Left lung (tissue), 10 donors: ENCODE data around the gene LGALS1. TPM values are rescaled to one million over a fixed set of nuclear protein-coding genes. Genes with fewer than 3 reads are reported as not detected.
A peak's percentile ranks its signal among the peaks of the same experiment; 100 is the strongest.

Experiments
- ATAC-seq: fragments of 200-7000 bp; cut with Tn5 transposase; one replicate; pipeline ENCODE4 v1.9.1; 2020; ENCODE audit warnings: moderate library complexity
- DNase-seq, 4 donors: peaks; one replicate each; pipeline ENCODE4 v3.0.0-alpha.2; 2013 to 2020
- H3K27ac ChIP-seq, 2 donors: fragments of 200-600 bp; sonication (generic) in 1 of 2; one replicate each; pipeline versions ENCODE4 v1.5.0 to v1.8.0; 2020 to 2021
- H3K27me3 ChIP-seq, 2 donors: fragments of 200-600 bp; sonication (generic) in 1 of 2; one replicate each; pipeline versions ENCODE4 v1.5.0 to v1.8.0; 2020 to 2021
- H3K36me3 ChIP-seq, 2 donors: fragments of 200-600 bp; sonication (generic) in 1 of 2; one replicate each; pipeline versions ENCODE4 v1.5.0 to v1.8.0; 2020 to 2021
- H3K4me1 ChIP-seq, 2 donors: fragments of 200-600 bp; one replicate each; pipeline ENCODE4 v1.8.0; 2021
- H3K4me3 ChIP-seq, 2 donors: fragments of 200-600 bp; sonication (generic) in 1 of 2; one replicate each; pipeline versions ENCODE4 v1.5.0 to v1.8.0; 2020 to 2021; ENCODE audit warnings: mild to moderate bottlenecking in 1 of 2
- H3K9me3 ChIP-seq, 2 donors: fragments of 200-600 bp; sonication (generic) in 1 of 2; one replicate each; pipeline versions ENCODE4 v1.5.0 to v1.8.0; 2020 to 2021
- intact Hi-C, 2 donors: fragments of 100-400 bp; cut with DNase I; formaldehyde crosslinking; loops; one replicate each; pipeline versions ENCODE4 v1.11.2 to v1.14.2; 2022
- polyA plus RNA-seq, 6 donors: library from polyadenylated mRNA; unstranded; fragments of 120-200 nt; gene quantifications; one replicate each; pipeline ENCODE4 v1.2.1, GENCODE V29; 2013; ENCODE audit not compliant: insufficient read length in 6 of 6
- total RNA-seq, 2 donors: library from RNA; stranded (reverse); fragmentation: NEBNext Ultra II Directional; extraction: Animal tissue kit (Norgen Biotek cat#: 25700); gene quantifications; one replicate each; pipeline ENCODE4 v1.2.1, GENCODE V29; 2021
- TF ChIP-seq, protein P1 (sequence below), 2 donors: fragments of 200-600 bp; sonication (generic) in 1 of 2; IDR thresholded peaks; one replicate each; pipeline versions ENCODE4 v1.5.0 to v1.8.0; 2021; ENCODE audit warnings: antibody characterized with exemption in 2 of 2
- donor health status: DM: no; HTN: yes; CAD: no.
- donor health status: DM: no; HTN: no; CAD: no.

The LGALS1 gene
- total and polyA plus RNA-seq, 8 donors = 575 to 923 (median 750) TPM

DNA sequence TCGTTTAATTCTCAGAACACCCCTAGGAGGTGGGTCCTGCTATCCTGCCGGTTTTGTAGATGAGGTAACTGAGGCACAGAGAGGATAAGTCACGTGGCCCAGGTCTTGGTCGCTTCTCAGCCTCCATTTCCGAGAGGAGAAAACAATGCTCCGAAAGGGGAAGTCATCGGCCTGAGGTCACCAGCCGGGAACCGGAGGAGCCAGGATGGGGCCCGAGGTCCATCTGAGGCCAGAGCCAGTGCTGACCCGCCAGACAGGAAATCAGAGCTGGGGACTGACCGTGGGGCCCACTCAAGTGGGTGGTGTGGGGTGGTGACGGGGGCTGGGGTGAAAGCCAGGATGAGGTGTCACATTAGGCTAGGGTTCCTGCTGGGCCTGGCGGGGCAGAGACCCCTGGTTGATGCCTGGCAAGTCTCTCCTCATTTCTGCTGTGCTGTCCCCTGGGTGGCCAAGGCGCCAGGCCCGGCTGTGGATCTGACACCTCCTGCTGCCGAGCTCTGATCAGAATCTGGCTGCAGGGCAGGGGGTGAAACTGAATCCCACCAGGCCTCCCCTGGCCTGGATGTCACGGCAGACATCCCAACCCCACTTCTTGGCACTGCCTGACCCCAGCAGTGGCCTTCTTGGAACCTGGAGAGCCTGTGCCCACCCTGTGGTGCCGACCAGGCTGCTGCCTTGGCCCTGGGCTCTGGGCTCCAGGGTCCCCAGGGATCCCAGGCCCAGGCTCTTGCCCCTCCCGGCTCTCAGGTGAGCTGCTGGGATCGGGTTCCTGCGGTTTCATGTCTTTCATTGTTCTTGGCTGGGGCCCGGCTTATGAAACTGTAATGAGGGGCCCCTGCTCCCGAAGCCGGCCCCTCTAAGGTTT, 33.4 kb downstream of the LGALS1 start:
- no peak overlapping the region for H3K4me3 ChIP-seq
- DNase-seq (peak in 2 of 4 donors; percentile 58 to 86), ATAC-seq (peak; percentile 53)
- no peak overlapping the region for H3K27ac ChIP-seq
- no peaks in the 10 kb centered on the region for H3K27me3 ChIP-seq
- H3K36me3 ChIP-seq = no peaks in the 10 kb centered on the region
- peaks cover 0 to 18% of the 10 kb centered on the region in 2 donors for H3K4me1 ChIP-seq
- H3K9me3 ChIP-seq = no peaks in the 10 kb centered on the region
- intact Hi-C loops = no loop called here
- TF ChIP-seq, protein P1, sequence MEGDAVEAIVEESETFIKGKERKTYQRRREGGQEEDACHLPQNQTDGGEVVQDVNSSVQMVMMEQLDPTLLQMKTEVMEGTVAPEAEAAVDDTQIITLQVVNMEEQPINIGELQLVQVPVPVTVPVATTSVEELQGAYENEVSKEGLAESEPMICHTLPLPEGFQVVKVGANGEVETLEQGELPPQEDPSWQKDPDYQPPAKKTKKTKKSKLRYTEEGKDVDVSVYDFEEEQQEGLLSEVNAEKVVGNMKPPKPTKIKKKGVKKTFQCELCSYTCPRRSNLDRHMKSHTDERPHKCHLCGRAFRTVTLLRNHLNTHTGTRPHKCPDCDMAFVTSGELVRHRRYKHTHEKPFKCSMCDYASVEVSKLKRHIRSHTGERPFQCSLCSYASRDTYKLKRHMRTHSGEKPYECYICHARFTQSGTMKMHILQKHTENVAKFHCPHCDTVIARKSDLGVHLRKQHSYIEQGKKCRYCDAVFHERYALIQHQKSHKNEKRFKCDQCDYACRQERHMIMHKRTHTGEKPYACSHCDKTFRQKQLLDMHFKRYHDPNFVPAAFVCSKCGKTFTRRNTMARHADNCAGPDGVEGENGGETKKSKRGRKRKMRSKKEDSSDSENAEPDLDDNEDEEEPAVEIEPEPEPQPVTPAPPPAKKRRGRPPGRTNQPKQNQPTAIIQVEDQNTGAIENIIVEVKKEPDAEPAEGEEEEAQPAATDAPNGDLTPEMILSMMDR (IDR thresholded peaks at IDR 0.05) = no peak

DNA sequence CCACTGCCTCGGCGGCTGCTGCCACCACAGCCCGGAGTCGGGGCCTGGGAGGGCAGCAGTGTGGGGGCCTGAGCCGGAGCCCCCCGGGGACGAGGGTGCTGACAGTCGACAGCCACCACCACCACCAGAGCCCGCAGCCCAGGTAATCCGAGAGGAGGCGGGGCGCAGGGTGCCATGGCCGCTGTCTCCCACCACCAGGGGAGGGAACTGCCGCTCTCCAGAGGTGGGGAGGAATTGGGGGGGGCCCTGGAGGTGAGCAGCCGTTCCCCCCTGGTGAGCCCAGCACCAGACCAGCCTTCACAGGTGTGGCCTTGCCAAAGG, 34.0 kb downstream of the LGALS1 start:
- ATAC-seq = no peak
- H3K27me3 ChIP-seq = no peaks in the 10 kb centered on the region
- no peaks in the 10 kb centered on the region for H3K36me3 ChIP-seq
- no peak overlapping the region for H3K27ac ChIP-seq
- peak in 1 of 4 donors; percentile 71 for DNase-seq
- H3K4me1 ChIP-seq = peaks cover 0 to 18% of the 10 kb centered on the region in 2 donors
- intact Hi-C loops = no loop called here
- TF ChIP-seq, protein P1 (IDR thresholded peaks at IDR 0.05) = no peak
- no peak overlapping the region for H3K4me3 ChIP-seq
- no peaks in the 10 kb centered on the region for H3K9me3 ChIP-seq

DNA sequence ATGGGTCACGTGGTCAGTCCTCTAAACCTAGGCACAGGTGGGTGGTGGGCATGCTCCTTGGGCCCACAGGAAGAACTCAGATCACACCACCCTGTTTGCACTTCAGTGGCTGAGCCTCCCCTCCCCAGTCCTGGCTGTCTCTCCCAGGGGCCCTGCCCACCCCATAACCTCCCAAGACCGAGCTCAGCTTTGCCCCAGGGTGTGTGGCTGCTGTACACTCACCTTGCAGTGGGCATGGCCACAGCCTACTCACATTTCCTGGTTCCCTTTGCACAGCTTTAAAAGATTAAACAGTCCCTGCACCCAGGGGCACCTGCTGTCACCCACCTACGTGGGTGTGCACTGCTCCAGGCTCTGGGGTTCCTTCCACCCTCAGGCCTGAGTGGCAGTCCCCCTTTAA, 35.2 kb downstream of the LGALS1 start:
- Histone ChIP-seq H3K4me3 (no peak overlapping the region), H3K27me3 (no peaks in the 10 kb centered on the region), H3K4me1 (peaks cover 0 to 12% of the 10 kb centered on the region in 2 donors), H3K9me3 (no peaks in the 10 kb centered on the region), H3K36me3 (no peaks in the 10 kb centered on the region), H3K27ac (no peak overlapping the region)
- intact Hi-C loops = no loop called here
- TF ChIP-seq, protein P1 (IDR thresholded peaks at IDR 0.05) = no peak
- no peak for ATAC-seq
- DNase-seq = no peak

DNA sequence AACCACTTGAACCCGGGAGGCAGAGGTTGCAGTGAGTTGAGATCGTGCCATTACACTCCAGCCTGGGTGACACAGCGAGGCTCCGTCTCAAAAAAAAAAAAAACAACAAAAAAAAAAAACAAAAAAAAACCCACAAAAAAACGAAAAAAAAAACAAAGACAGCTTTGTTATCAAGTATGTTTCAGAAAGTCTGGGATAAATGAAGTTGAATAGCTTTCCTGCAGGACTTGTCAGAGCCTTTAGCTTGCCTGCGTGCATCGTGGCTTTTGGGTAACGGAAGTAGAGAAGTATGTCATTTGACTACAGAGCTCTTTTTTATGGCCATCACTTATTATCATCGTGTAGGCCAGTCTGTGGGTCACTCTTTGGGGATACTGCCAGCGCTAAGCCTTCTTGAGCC, 36.1 kb downstream of the LGALS1 start:
- H3K4me3 ChIP-seq = no peak overlapping the region
- TF ChIP-seq, protein P1 (IDR thresholded peaks at IDR 0.05) = no peak
- H3K27ac ChIP-seq = no peak overlapping the region
- ATAC-seq (no peak), DNase-seq (no peak)
- H3K9me3 ChIP-seq = no peaks in the 10 kb centered on the region
- H3K36me3 ChIP-seq = no peaks in the 10 kb centered on the region
- no peaks in the 10 kb centered on the region for H3K27me3 ChIP-seq
- H3K4me1 ChIP-seq = peaks cover 0 to 12% of the 10 kb centered on the region in 2 donors
- intact Hi-C loops = no loop called here

DNA sequence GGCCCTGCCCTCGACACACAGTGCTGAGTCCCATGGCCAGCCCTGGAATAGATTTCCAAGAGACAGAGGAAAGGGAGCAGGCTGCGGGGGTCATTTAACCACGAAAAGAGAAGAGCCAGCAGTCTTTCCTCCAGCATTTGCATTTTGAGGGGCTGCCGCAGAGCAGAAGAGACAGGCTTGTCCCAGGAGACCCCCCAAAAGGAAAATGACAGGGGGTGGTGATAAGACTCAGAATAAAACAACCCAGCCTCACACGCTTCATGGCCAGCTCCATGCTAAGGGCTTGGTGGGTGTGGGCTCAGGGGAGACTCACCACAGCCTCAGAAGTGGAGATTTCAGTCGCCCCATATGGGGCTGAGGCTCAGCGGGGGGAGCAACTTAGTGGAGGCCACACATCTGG, 38.3 kb downstream of the LGALS1 start:
- H3K27ac ChIP-seq = no peak overlapping the region
- no peaks in the 10 kb centered on the region for H3K9me3 ChIP-seq
- no peaks in the 10 kb centered on the region for H3K36me3 ChIP-seq
- H3K27me3 ChIP-seq = no peaks in the 10 kb centered on the region
- no peak overlapping the region for H3K4me3 ChIP-seq
- intact Hi-C loops = no loop called here
- H3K4me1 ChIP-seq = peaks cover 0 to 7% of the 10 kb centered on the region in 2 donors
- DNase-seq (no peak), ATAC-seq (no peak)
- TF ChIP-seq, protein P1 (IDR thresholded peaks at IDR 0.05) = no peak
